WTC11 (cell line): ENCODE results near the gene KCNB1. TPM values are rescaled to one million over a fixed set of nuclear protein-coding genes. Genes with fewer than 3 reads are reported as not detected.

ENCODE experiments used
- ATAC-seq: fragments of 200-7000 bp; cut with Tn5 transposase; 2 replicates; pipeline ENCODE4 v1.10.0; 2021; ENCODE audit warnings: mild to moderate bottlenecking, moderate library complexity
- CTCF ChIA-PET: fragments of 300-600 bp; sonication (Branson Sonifier 250); formaldehyde crosslinking; loops from one replicate; lab custom pipeline; 2021; ENCODE audit warnings: antibody characterized with exemption; lab: Charles Lee
- POLR2A ChIA-PET: fragments of 350-600 bp; sonication (Branson Sonifier 250); formaldehyde crosslinking; loops from one replicate; lab custom pipeline; 2021; ENCODE audit warnings: antibody characterized with exemption; lab: Charles Lee
- DNase-seq: peaks from one replicate; pipeline ENCODE4 v3.0.0; 2021; ENCODE audit warnings: low spot score
- H3K27ac Mint-ChIP-seq: 2 replicates; pipeline ENCODE4 v1.8.0; 2021; ENCODE audit warnings: mixed read lengths
- H3K27me3 Mint-ChIP-seq: 2 replicates; pipeline ENCODE4 v1.8.0; 2021; ENCODE audit warnings: low read depth, mild to moderate bottlenecking, moderate library complexity, mixed read lengths
- H3K36me3 Mint-ChIP-seq: 2 replicates; pipeline ENCODE4 v1.8.0; 2021; ENCODE audit warnings: mixed read lengths
- H3K4me1 Mint-ChIP-seq: 2 replicates; pipeline ENCODE4 v1.8.0; 2022; ENCODE audit warnings: mixed read lengths
- H3K4me3 Mint-ChIP-seq: 2 replicates; pipeline ENCODE4 v1.8.0; 2021; ENCODE audit warnings: mild to moderate bottlenecking, moderate library complexity, mixed read lengths
- H3K9me3 Mint-ChIP-seq: 2 replicates; pipeline ENCODE4 v1.8.0; 2021; ENCODE audit warnings: mixed read lengths
- CREB1 ChIP-seq: sonication (generic); formaldehyde crosslinking; IDR thresholded peaks from 2 replicates; pipeline ENCODE4 v1.8.0; 2023; ENCODE audit warnings: mild to moderate bottlenecking, missing genetic modification reagents
- EMX1 ChIP-seq: fragments of 250-450 bp; sonication (Bioruptor Pico); IDR thresholded peaks from 2 replicates; pipeline ENCODE4 v1.8.0; 2021; ENCODE audit warnings: mild to moderate bottlenecking
- ESRRA ChIP-seq: sonication (generic); formaldehyde crosslinking; IDR thresholded peaks from 2 replicates; pipeline ENCODE4 v1.8.1; 2022; ENCODE audit warnings: mild to moderate bottlenecking, missing genetic modification reagents, borderline replicate concordance
- FOXP1 ChIP-seq: sonication (generic); formaldehyde crosslinking; IDR thresholded peaks from 2 replicates; pipeline ENCODE4 v1.8.0; 2022; ENCODE audit warnings: missing genetic modification reagents, mild to moderate bottlenecking, moderate library complexity, borderline replicate concordance
- GABPB1 ChIP-seq: sonication (generic); formaldehyde crosslinking; IDR thresholded peaks from 2 replicates; pipeline ENCODE4 v1.8.1; 2023; ENCODE audit warnings: mild to moderate bottlenecking, missing genetic modification reagents
- IRF1 ChIP-seq: sonication (generic); formaldehyde crosslinking; IDR thresholded peaks from 2 replicates; pipeline ENCODE4 v1.8.0; 2023; ENCODE audit warnings: missing genetic modification reagents
- JUN ChIP-seq: sonication (generic); formaldehyde crosslinking; IDR thresholded peaks from 2 replicates; pipeline ENCODE4 v1.8.0; 2023; ENCODE audit warnings: mild to moderate bottlenecking, missing genetic modification reagents
- NFE2L1 ChIP-seq: sonication (generic); formaldehyde crosslinking; IDR thresholded peaks from 2 replicates; pipeline ENCODE4 v1.8.1; 2023; ENCODE audit warnings: missing genetic modification reagents
- NR1H2 ChIP-seq: sonication (generic); formaldehyde crosslinking; IDR thresholded peaks from 2 replicates; pipeline ENCODE4 v1.9.0; 2021; ENCODE audit warnings: mild to moderate bottlenecking, moderate library complexity, missing genetic modification reagents
- SMAD4 ChIP-seq: sonication (generic); formaldehyde crosslinking; IDR thresholded peaks from 2 replicates; pipeline ENCODE4 v1.8.0; 2022; ENCODE audit warnings: mild to moderate bottlenecking, missing genetic modification reagents
- USF2 ChIP-seq: sonication (generic); formaldehyde crosslinking; IDR thresholded peaks from 2 replicates; pipeline ENCODE4 v1.8.1; 2023; ENCODE audit warnings: mild to moderate bottlenecking, missing genetic modification reagents, moderate library complexity
- ZNF232 ChIP-seq: sonication (generic); formaldehyde crosslinking; IDR thresholded peaks from 2 replicates; pipeline ENCODE4 v1.8.0; 2022; ENCODE audit warnings: mild to moderate bottlenecking, missing genetic modification reagents
- ZNF396 ChIP-seq: fragments of 250-450 bp; sonication (Bioruptor Pico); IDR thresholded peaks from 2 replicates; pipeline ENCODE4 v1.8.0; 2021; ENCODE audit warnings: mild to moderate bottlenecking, moderate library complexity, borderline replicate concordance
- ZNF671 ChIP-seq: fragments of 250-450 bp; sonication (Bioruptor Pico); IDR thresholded peaks from 2 replicates; pipeline ENCODE4 v1.8.0; 2021; ENCODE audit warnings: mild to moderate bottlenecking
- ZSCAN18 ChIP-seq: fragments of 250-450 bp; sonication (Bioruptor Pico); IDR thresholded peaks from 2 replicates; pipeline ENCODE4 v2.1.2; 2022; ENCODE audit warnings: mild to moderate bottlenecking, moderate library complexity
- total RNA-seq: library from RNA; stranded (reverse); gene quantifications from 3 replicates; pipeline ENCODE4 v1.2.3, GENCODE V29; 2021
- TF ChIP-seq, protein P1 (sequence below): sonication (generic); formaldehyde crosslinking; IDR thresholded peaks from 2 replicates; pipeline ENCODE4 v1.8.0; 2022; ENCODE audit warnings: mild to moderate bottlenecking, missing genetic modification reagents
- TF ChIP-seq, protein P2 (sequence below): sonication (generic); formaldehyde crosslinking; IDR thresholded peaks from 2 replicates; pipeline ENCODE4 v1.8.1; 2023; ENCODE audit warnings: mild to moderate bottlenecking, missing genetic modification reagents
- TF ChIP-seq, protein P3 (sequence below): fragments of 250-450 bp; sonication (Bioruptor Pico); IDR thresholded peaks from 2 replicates; pipeline ENCODE4 v1.8.0; 2021; ENCODE audit warnings: mild to moderate bottlenecking
- TF ChIP-seq, protein P4 (sequence below): sonication (generic); formaldehyde crosslinking; IDR thresholded peaks from 2 replicates; pipeline ENCODE4 v1.8.1; 2023; ENCODE audit warnings: mild to moderate bottlenecking, missing genetic modification reagents
- TF ChIP-seq, protein P5 (sequence below): fragments of 250-450 bp; sonication (Bioruptor Pico); IDR thresholded peaks from 2 replicates; pipeline ENCODE4 v1.9.0; 2021; ENCODE audit warnings: mild to moderate bottlenecking

Gene KCNB1
- total RNA-seq, 1 experiment from 2014 or later = 1.1 TPM

- TF ChIP-seq, protein P1, sequence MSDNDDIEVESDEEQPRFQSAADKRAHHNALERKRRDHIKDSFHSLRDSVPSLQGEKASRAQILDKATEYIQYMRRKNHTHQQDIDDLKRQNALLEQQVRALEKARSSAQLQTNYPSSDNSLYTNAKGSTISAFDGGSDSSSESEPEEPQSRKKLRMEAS (CRISPR knock-in tag) = no peak
- TF ChIP-seq, all 79 proteins: peak for 0
Observed at GRCh38 chr20:49415005-49415667, 67.3 kb downstream of the KCNB1 start (continued).

DNA sequence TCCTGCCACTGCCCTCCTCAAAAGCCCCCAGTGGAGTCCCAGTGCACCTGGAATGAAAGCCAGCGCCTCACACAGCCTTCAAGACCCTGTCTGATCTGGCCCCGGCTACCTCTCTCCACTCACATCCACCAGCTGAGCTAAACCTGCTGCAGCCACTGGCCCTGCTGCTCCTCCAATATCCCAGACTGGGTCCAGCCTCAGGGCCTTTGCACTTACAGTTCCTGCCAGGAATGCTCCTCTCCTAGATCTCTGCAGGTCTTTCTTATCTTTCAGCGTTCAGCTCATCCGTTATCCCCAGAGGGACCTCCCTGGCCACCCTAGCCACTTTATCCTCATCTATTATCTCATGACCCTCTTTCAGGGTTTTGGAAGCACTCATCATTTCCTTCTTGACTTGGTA is 68.8 kb downstream of the KCNB1 start:
- H3K27ac Mint-ChIP-seq = no peak overlapping the region
- no peak for DNase-seq
- no peak for TF ChIP-seq IRF1 (CRISPR knock-in tag)
- TF ChIP-seq CREB1 (CRISPR knock-in tag) = no peak
- no peak for TF ChIP-seq NR1H2 (CRISPR knock-in tag)
- TF ChIP-seq, protein P2, sequence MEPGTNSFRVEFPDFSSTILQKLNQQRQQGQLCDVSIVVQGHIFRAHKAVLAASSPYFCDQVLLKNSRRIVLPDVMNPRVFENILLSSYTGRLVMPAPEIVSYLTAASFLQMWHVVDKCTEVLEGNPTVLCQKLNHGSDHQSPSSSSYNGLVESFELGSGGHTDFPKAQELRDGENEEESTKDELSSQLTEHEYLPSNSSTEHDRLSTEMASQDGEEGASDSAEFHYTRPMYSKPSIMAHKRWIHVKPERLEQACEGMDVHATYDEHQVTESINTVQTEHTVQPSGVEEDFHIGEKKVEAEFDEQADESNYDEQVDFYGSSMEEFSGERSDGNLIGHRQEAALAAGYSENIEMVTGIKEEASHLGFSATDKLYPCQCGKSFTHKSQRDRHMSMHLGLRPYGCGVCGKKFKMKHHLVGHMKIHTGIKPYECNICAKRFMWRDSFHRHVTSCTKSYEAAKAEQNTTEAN (CRISPR knock-in tag) = no peak
- no peak for TF ChIP-seq ZNF671
- TF ChIP-seq NFE2L1 (CRISPR knock-in tag) = no peak
- TF ChIP-seq, protein P3, sequence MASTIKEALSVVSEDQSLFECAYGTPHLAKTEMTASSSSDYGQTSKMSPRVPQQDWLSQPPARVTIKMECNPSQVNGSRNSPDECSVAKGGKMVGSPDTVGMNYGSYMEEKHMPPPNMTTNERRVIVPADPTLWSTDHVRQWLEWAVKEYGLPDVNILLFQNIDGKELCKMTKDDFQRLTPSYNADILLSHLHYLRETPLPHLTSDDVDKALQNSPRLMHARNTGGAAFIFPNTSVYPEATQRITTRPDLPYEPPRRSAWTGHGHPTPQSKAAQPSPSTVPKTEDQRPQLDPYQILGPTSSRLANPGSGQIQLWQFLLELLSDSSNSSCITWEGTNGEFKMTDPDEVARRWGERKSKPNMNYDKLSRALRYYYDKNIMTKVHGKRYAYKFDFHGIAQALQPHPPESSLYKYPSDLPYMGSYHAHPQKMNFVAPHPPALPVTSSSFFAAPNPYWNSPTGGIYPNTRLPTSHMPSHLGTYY (CRISPR knock-in tag) = no peak
- no peak for TF ChIP-seq ZNF232
- TF ChIP-seq JUN (CRISPR knock-in tag) = no peak
- TF ChIP-seq ZSCAN18 = no peak
- no peak for TF ChIP-seq EMX1
- TF ChIP-seq ZNF396 (CRISPR knock-in tag) = no peak
- no peak for TF ChIP-seq FOXP1 (CRISPR knock-in tag)
- TF ChIP-seq, protein P4, sequence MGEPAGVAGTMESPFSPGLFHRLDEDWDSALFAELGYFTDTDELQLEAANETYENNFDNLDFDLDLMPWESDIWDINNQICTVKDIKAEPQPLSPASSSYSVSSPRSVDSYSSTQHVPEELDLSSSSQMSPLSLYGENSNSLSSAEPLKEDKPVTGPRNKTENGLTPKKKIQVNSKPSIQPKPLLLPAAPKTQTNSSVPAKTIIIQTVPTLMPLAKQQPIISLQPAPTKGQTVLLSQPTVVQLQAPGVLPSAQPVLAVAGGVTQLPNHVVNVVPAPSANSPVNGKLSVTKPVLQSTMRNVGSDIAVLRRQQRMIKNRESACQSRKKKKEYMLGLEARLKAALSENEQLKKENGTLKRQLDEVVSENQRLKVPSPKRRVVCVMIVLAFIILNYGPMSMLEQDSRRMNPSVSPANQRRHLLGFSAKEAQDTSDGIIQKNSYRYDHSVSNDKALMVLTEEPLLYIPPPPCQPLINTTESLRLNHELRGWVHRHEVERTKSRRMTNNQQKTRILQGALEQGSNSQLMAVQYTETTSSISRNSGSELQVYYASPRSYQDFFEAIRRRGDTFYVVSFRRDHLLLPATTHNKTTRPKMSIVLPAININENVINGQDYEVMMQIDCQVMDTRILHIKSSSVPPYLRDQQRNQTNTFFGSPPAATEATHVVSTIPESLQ (CRISPR knock-in tag) = no peak
- no peak for TF ChIP-seq GABPB1
- TF ChIP-seq, protein P5, sequence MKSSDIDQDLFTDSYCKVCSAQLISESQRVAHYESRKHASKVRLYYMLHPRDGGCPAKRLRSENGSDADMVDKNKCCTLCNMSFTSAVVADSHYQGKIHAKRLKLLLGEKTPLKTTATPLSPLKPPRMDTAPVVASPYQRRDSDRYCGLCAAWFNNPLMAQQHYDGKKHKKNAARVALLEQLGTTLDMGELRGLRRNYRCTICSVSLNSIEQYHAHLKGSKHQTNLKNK = no peak
- no peak for TF ChIP-seq USF2 (CRISPR knock-in tag)
- no peak for TF ChIP-seq ESRRA (CRISPR knock-in tag)
- TF ChIP-seq SMAD4 (CRISPR knock-in tag) = no peak
- H3K27me3 Mint-ChIP-seq = no peaks in the 10 kb centered on the region; the same call in 1 of the 2 replicates
- CTCF ChIA-PET = interaction anchor here (0.9 to 1.2 kb wide), 2 partner anchors 57 to 71 kb away, joined by 3 read pairs; no protein-coding TSS in a partner anchor
- H3K9me3 Mint-ChIP-seq = no peaks in the 10 kb centered on the region
- POLR2A ChIA-PET = no interaction called here
- no peaks in the 10 kb centered on the region for H3K36me3 Mint-ChIP-seq
- no peak for ATAC-seq
- no peak overlapping the region for H3K4me3 Mint-ChIP-seq
- peaks cover 12% of the 10 kb centered on the region for H3K4me1 Mint-ChIP-seq
